HL-60 (cell line): ENCODE measurements around the gene PANX2.

Source experiments
- GABPA ChIP-seq: IDR thresholded peaks from 2 replicates; pipeline ENCODE4 v1.6.1; 2012; ENCODE audit warnings: low read depth
- POLR2AphosphoS5 ChIP-seq: IDR thresholded peaks from 2 replicates; pipeline ENCODE4 v1.6.1; 2012; ENCODE audit warnings: low read depth
- SPI1 ChIP-seq: IDR thresholded peaks from 2 replicates; pipeline ENCODE4 v1.6.1; 2012; ENCODE audit warnings: low read depth, mild to moderate bottlenecking, borderline replicate concordance
- TF ChIP-seq, protein P1 (sequence below): IDR thresholded peaks from one replicate; pipeline ENCODE4 v1.5.1; 2011; ENCODE audit warnings: low read length, control low read depth, inconsistent platforms; ENCODE audit not compliant: insufficient read depth

DNA sequence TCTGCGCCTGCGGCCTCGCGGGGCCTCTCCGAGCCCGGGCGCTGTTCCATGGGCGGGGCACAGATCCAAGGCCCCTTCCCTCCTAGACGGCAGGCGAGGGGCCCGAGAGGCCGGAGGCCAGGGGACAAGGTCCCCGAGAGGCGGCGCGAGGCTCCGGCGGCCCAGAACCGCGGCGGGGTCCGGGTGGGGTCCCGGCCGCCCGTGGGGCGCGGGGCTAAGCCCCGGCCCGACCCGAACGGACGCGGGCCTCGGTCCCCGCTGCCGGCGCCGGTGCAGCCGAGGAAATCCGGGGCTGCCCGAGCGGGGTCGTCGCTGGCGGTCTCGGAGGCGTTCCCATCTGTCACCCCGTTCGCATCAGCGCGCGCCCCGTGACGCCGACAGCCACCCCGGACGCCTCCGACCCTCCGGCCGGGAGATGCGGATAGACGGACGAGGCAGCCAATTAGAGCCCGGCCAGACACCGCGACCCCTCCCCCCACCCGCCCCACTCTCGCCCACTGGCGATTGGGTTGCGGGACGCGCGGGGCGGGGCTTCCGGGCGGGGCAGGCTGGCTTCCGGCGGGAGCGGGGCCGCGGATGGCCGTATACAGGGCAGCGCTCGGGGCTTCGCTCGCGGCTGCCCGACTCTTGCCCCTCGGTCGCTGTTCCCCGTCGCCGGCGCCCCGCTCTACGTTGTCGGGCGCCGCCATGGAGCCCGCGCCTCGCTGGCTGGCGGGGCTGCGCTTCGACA is 30.1 kb downstream of the PANX2 start, which contains the start of gene SELENOO:
- TF ChIP-seq, protein P1, sequence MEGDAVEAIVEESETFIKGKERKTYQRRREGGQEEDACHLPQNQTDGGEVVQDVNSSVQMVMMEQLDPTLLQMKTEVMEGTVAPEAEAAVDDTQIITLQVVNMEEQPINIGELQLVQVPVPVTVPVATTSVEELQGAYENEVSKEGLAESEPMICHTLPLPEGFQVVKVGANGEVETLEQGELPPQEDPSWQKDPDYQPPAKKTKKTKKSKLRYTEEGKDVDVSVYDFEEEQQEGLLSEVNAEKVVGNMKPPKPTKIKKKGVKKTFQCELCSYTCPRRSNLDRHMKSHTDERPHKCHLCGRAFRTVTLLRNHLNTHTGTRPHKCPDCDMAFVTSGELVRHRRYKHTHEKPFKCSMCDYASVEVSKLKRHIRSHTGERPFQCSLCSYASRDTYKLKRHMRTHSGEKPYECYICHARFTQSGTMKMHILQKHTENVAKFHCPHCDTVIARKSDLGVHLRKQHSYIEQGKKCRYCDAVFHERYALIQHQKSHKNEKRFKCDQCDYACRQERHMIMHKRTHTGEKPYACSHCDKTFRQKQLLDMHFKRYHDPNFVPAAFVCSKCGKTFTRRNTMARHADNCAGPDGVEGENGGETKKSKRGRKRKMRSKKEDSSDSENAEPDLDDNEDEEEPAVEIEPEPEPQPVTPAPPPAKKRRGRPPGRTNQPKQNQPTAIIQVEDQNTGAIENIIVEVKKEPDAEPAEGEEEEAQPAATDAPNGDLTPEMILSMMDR = no peak
- TF ChIP-seq POLR2AphosphoS5 (no peak; the same call in 1 of the 2 replicates), GABPA (peak; percentile 92), SPI1 (no peak)
